GM12873 (cell line): Measurements from ENCODE around the gene MLPH.

ENCODE experiments used
- TF ChIP-seq, protein P1 (sequence below): IDR thresholded peaks from 2 replicates; pipeline ENCODE4 v1.5.1; 2012; ENCODE audit warnings: low read depth, mild to moderate bottlenecking, moderate library complexity, low read length, control low read depth; ENCODE audit not compliant: insufficient read depth; ENCODE audit errors: missing control alignments

The MLPH gene

DNA sequence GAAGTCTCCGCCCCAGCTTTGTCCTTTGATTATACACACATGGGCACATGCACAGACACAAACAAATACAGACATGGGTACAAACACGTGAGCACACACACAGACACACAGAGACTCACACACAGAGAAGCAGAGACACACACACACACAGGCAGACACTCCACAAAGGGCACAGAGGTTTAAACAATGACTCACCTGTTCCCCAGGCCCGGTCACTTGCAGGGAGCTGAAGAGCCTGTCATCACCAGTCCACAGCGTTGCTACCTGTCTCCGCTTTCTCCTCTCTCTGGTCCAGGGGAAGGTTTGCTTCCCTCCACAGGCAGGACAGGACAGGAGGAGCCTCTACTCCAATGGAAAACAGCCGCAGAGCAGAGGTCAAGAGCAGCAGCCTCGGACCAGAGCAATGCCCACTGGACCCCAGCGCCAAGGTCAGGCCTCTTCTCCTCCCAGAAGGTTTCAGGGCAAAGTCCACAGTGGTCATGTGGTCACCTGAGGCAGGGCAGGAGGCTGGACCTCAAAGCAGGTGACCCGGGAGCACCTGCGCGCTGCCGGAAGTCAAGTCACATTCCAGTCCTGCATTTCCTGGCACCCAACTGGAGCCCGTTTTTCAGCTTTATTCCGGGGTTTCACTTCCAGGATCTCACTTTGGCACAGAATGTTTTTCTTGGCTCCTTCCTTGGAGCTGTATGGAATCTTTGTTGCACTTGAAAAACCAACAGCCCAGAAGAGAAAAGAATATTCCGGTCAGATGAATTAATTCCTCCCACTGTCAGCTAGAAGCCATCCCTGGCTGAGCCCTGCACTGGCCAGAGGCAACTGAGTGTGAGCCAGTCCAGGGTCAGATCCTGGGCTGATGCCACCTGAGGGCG is 103.5 kb downstream of the MLPH start, which contains the start of gene RAB17:
Gene RAB17 (minus strand): TSS at position 463 of the 869 bp plus-strand sequence. CDS start 4,580 bp downstream, outside the sequence.
- TF ChIP-seq, protein P1, sequence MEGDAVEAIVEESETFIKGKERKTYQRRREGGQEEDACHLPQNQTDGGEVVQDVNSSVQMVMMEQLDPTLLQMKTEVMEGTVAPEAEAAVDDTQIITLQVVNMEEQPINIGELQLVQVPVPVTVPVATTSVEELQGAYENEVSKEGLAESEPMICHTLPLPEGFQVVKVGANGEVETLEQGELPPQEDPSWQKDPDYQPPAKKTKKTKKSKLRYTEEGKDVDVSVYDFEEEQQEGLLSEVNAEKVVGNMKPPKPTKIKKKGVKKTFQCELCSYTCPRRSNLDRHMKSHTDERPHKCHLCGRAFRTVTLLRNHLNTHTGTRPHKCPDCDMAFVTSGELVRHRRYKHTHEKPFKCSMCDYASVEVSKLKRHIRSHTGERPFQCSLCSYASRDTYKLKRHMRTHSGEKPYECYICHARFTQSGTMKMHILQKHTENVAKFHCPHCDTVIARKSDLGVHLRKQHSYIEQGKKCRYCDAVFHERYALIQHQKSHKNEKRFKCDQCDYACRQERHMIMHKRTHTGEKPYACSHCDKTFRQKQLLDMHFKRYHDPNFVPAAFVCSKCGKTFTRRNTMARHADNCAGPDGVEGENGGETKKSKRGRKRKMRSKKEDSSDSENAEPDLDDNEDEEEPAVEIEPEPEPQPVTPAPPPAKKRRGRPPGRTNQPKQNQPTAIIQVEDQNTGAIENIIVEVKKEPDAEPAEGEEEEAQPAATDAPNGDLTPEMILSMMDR = no peak

DNA sequence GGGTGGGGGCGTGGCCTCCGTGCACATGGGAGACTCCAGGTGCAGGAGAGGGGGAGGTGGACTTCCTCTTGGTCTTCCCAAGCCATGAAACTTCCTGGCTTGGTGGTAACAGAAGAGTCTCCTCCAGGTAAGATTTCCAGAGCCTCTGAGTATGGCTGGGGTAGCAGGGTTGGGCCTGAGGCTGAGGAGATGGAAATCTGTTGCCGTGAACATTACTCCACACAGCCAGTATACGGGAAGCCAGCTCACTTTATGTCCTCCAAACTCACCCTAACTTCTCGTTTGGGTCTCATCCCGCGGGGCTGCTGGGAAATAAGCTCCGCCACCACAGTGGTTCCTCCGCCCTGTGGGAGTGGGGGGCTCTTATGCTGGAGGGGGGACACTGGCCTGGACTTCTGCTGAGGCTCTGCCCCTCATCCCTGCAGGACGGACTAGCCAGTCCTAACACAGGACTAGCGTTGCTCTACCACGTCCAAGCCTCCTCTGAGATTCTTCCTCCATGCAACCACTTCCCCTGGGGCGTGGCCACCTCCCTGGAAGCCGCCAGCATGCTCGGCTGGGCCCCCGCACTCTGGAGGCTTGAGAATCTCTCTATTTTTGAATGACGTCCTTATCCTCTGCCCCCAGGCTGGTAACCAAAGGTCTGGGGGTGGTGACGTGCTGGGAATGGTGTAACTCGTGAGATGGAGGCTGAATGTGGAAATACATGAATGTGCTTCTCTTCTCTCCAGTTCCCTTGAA is 104.3 kb downstream of the MLPH start:
- TF ChIP-seq, protein P1 = no peak

DNA sequence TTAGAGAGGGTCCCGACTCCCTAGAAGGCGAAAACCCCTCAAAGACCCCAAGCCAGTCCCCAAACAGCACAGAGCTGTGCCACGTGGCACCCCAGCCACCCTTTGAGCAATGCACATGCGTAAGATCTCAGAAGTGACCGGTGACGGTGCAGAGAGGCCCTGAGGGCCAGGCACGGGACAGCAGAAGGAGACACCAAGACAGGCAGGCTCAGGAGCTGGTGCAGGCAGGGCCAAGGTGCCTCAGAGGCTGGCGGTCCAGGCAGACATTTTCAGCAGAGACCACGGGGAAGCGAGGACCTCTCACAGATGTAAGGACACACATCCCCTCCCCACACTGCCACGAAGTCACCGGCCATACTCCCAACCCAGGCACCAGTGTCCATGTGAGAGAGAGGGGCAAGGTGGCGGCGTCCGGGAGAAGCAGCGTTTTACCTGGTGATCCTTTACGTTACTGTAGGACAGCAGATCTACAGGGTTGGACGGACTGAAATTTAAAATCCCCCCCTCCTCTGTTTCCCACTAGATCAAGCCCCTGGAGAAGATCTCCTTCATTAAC is 105.5 kb downstream of the MLPH start:
- TF ChIP-seq, protein P1 = no peak

DNA sequence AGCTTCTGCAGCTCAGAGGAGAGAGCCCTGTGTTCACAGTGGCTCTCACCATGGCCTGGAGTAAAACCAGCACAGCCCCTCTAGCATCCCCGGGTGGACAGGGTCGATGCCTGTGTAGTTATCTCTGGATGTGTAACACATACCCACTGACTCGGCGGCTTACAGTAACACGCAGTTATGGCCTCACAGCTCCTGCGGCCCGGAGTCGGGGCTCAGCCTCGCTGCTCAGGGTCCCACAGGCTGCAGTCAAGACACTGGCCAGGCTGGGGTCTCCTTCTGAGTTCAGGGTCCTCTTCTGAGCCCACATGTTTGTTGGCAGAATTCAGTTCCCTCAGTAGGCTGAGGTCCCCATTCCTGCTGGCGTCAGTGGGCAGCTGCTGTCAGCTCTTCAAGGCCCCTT is 106.0 kb downstream of the MLPH start:
- TF ChIP-seq, protein P1 = no peak

DNA sequence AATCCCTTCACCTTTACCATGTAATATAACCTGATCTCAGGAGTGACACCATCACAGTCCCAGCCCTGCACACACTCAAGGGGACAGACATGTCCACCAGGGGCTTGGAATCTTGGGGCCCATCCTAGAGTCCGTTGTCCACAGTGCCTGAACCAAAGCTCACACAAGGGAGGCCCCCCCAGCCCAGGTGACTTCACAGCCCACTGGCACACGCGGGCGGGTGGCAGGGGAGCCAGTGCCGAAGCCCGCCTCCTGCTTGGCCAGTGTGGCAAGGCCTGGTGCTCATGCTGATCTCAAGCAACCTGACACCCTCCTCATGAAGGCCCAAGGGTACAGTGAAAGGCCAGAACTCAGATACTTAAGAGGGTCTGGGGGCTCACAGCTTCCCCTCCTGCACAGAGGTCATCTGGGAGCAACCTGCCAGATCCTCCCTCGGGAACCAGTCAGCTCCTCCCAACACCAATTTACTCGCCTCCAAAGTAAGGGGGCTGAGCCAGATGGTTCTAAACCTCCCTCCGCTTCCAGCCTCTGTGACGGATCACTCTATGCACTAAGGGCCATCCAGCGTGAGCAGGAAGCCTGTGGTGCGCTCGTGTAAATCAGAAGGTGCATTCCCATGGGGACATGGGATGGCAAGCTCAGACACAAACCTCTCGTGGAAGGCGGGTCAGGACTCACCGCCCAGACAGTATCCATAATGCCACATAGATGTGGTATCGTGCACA is 106.7 kb downstream of the MLPH start:
- TF ChIP-seq, protein P1 = no peak

DNA sequence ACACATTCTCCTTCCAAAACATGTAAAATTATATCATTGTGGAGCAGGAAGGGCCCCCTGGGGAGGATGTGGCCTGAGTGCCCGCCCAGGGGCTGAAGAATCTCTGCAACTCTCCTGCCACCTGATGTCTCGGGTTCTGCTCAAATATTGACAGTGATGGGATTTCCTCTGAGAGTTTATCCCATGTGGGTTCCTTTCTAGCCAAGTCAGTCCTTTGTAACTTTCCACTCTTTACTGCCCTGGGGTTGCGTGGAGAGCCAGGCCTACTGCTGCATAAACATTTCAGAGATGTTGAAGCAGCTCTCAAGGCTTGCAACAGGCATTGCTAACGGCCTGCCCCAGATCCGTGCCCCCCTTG is 107.4 kb downstream of the MLPH start:
- TF ChIP-seq, protein P1 = no peak
